Right renal pelvis (tissue), 4 donors: ENCODE data around the gene PANK1. TPM values are rescaled to one million over a fixed set of nuclear protein-coding genes. Genes with fewer than 3 reads are reported as not detected.

ENCODE experiments used
- DNase-seq, 4 donors: peaks; one replicate each; pipeline ENCODE4 v3.0.0-alpha.2; 2013; ENCODE audit warnings: low read depth in 4 of 4, low spot score in 3 of 4, missing footprints in 1 of 4
- polyA plus RNA-seq, 4 donors: library from polyadenylated mRNA; unstranded; fragments of 120-200 nt; gene quantifications; one replicate each; pipeline ENCODE4 v1.2.1, GENCODE V29; 2013; ENCODE audit not compliant: insufficient read length in 4 of 4

Gene PANK1
- 10 to 100 TPM; 43.1 to 55.5 (median 50.8) TPM for polyA plus RNA-seq

DNA sequence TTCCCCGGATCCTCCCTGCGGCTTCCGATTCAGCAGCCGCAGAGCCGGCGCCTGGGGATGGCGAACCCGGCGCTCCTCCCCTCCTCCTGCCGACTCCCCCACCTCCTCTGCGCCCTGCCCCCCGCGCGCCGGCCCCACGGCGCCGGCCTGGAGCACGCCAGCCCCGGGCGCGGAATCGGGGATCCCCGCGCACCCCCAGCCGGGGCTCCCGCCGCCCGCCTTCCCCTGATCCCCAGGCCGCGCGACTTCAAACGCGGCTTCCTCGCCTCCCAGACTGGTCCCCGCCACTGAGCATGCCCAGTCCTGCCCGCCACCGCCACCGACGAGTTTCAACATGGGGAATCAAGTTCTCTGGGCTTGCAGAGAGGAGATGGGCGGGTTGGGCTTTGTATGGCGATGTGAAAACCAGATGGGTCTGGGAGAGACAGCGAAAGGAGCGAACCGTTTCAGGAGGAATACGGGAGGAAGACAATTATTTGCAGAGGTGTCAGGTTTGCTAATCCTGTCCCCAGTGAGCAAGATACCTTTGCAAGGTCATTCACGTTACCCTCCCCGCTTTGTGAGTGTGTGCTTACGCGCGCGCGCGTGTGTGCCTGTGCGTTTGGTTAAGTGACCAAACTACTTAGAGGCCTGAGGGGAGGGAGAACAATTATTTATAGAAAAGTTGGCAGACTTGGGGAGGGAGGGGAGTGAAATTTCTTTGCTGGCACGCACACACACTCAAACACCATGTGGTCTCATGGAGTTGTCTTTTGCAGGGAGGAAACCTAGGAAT lies at the start of gene PANK1:
Gene PANK1 (minus strand): TSS at position 276 of the 775 bp plus-strand sequence. CDS start 351 bp downstream, outside the sequence.
- DNase-seq, result peak in 2 of 4 donors; percentile 48 to 53

DNA sequence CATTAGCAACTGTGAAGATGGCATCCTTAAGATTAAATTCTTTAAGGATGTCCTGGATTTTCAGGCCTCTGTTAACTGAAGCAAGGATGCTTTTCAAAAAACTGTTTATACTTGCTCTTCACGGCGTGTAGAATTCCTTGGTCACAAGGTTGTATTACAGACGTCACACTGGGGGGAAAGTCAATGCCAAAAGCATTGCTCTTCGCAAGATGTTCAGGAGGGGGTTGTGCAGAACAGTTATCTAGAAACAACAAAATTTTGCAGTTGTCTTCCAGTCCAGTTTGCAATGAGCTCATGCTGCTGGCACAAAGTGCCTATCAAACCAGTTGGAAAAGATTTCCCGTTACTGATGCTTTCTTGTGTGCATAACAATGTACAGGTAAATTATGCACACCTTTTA lies 48.1 kb upstream of the PANK1 start:
- DNase-seq, result no peak

DNA sequence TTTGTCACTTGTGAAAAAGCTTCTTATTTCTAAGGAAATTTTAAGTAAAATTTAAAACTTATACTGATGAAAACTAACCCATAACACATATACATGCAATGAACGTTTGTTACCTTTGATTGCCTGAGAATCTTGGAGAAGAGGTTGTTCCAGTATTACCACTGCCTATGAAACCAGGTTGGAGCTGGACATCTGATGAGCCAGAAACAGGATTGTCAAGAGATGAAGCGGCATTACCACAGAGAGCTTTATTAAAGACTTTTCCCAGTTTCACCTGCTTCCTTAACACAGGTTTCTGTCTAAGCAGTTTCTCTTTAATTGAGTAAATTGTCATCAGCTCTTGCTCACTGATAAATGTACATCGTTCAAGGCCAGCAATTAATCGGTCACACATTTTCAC lies 47.4 kb upstream of the PANK1 start:
- DNase-seq, result no peak

DNA sequence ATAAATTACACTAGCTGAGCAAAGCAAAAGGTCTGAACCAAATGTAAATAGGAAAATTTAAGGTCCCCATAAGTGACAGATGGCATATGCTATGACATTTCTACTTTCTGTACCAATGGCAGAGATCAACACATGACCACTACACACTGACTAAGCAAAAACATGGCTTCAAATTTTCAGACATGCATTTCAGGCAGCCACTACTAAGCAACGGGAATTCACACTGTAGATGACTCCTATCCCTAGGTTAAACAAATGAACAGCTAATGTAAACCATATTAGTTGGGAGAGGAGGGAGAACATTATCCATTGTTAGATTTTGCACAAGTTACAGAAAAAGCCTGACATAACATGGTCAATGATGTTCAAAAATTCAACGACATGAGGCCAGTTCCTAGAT lies 45.0 kb upstream of the PANK1 start:
- no peak for DNase-seq

DNA sequence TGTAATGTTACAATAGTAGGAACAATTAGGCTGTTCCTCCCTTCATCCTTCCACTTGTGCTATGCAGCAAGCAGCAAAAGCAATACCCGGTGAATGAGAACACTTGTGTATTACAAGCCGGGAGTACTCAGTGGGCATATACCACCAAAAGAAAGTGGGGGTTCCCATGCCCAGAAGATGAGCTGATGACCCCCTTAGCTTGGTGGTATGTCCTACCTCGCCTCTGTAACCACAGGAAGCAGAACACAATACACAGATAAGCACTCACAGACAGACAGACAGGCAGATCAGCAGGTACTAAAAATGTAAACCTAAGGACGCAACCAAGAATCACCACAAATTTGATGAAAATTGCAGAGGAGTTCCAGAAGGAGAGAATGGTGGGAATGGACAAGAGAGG lies 40.9 kb upstream of the PANK1 start:
- DNase-seq, result no peak

DNA sequence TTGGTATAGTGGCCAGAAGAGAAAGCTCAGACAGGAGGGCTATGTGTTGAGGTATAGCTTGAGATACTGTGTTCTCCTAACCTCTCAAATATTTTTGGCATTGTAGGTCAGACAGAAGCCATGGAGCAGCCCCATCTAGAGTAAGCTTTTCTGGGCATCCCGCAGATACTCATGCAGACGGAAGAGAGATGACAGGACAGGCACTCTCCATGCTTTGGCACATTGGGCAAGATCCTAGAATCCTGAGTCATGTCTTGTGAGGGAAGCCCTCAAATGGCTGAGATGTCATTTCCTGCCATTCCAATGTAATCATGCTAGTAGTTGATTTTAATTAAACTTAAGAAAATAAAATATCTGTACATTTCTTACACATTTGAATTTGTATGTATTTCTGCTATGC lies 39.6 kb upstream of the PANK1 start:
- no peak for DNase-seq

DNA sequence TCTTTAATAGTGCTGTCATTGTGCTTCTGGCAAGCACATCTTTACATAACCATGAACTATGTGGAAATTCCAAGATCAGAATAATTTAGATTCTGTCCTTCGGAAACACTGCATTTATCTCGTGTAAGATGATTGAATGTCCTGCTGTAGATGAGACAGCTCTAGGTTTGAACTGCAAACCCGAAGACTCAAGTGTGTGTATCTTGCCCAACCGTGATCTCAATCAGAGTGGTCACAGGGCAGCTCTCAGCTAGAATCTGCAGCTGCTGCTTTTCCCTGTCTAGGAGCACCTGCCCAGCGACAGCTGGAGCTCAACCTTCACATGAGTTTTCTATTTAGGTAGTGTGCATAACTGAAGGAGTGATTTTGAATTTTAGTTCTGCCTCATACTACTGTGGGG lies 38.8 kb upstream of the PANK1 start:
- no peak for DNase-seq

DNA sequence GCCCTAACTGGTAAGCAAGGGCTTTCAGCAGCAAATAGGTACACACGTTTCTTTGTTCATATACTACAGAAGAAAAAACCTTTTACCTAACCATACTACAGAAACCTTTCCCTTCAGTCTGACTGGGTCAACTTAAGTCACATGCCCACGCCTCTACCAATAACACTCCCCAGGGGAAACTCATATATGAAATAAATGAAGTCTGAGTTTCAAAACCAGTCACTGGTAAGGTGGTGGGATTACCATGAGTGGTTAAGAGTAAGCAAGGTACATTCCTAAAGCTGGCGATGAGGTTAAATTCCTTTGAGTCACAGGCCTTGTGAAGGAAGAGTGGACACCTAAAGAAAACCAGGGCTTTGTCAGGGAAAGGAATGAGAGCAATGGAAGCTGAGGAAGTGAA lies 34.9 kb upstream of the PANK1 start:
- no peak for DNase-seq

DNA sequence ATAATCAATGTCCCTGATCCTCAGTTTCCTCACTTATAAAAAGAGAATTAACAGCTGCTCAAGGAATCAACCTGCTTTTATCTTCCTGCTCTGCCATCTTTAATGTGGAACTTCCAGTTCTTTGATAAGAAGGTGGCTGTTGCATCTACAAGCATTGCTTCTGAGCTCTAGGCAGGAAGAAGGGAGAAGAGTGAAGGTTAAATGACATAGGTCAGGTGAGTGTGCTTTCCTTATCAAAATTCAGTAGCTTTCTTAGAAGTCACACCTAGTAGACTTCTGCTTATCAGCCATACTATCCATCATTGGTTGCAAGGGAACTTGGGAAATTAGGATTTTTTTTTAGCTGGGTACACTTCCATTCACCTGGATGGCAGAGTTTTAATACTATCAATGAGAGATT lies 32.3 kb upstream of the PANK1 start:
- DNase-seq, result no peak

DNA sequence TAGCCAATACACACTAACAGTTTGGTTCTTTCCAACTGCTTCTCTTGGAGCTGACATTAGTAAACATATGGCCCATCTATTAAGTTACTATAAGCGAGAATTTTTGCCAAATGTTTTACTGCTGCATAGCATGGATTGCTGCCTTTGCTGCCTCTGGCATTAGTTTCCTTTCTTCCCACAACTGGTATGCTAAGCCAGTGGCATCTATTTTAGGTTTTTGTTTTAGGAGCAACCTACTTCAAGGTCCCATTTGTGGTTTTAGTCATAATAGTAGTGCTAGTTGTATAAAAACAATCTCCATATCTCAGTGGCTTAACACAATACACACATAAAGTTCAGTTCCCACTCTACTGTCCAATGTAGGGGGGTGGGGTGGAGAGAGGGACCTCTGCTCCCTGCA lies 25.9 kb upstream of the PANK1 start:
- DNase-seq, result no peak

DNA sequence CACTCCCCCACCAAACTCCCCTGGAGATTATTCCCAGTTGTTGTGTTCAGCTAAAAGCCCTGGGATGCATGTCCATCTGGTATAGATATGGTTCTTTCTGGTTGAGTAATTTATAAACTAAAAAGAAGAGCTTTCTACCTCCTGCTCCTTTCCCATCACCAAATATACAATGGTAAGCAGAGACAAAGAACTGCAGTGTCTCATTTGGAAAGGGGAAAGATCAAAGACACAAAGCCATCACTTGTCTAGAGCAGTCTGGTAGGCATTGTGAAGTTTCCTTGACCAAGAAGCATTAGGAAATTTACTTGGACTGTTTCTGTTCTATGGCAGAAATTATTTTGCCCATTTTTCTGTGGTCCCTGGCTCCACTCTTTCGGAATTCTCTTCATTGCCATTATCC lies 24.9 kb upstream of the PANK1 start:
- no peak for DNase-seq

DNA sequence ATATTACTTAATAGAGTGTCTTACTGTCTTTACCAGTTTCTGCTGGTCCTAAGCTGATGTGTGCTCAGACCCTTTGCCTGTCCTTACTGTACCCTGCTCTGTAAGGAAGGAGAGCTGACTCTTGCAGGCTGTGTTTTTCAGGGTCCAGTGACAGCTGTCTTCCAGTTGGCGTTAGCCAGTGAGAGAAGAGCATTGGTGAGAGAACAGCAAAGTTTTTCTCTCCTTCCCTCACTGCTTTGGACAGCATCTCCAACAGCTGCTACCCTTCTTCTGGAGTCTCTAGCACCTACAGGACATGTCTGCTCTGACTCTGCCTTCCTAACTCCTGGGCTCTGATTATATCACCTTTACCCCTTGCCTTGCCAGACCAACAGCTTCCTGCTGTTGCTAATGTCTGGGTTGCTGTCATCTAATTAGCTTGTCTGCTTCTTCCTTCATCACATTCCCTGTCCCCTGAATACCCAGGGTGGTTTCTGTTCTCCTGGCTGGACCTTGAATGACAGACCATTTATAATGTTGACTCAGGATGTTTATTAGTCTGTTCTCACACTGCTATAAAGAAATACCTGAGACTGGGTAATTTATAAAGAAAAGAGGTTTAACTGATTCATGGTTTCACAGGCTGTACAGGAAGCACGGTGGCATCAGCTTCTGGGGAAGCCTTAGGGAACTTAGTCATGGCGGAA lies 23.5 kb upstream of the PANK1 start:
- no peak for DNase-seq

DNA sequence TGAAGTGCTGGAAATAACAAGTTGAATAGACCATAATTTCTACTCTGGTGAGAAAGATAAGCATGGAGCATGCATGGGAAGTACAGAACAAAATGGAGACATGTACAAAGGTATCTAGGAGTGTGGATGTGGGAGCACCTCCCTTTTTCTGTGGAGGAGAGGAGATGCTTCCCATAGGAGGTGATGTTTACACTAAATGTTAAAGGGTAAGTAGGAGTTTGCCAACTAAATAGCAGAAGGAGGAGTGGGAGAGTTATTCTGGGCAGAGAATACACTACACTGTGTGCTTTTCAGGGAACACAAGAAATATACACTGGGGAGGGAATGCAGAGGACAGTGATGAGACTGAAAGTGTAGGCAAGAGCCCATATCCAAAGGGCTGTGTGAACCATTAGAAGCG lies 21.1 kb upstream of the PANK1 start:
- no peak for DNase-seq

DNA sequence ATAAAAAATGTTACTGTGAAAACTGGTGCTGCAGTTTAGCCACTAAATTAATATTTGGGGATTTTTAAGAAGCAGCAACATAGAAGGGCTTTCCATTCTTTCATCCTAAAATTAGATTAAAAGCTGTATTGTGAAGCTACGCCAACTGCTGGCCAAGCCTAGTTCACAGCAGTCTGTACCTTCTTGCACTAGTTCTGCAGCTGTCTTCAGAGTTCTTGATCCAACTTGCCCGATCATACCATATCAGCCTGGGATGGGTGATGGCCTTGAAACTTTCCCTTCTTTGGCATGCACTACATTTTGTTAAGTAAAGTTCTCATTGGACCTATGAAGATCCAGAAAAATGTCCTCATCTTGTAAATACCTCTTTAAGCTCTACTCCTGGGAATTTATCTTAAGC lies 20.3 kb upstream of the PANK1 start:
- no peak for DNase-seq

DNA sequence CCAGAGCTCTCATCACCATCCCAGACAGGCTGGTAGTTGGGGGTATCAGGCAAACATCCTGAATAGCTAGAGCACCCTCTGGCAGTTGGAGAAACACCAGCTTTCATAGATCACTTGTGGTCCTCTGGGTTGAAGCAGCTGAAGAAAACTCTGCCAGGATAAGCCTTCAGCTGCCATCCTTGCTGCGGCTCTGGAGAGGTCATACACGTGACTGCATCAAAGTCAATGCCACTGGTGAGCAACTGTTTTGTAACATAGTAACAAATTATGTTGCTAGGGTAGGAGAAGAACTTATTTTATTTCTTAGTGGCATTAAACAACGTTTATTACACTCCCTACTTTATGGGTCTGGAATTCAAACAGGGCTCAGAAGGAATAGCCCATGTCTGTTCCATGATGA lies 19.2 kb upstream of the PANK1 start:
- no peak for DNase-seq

DNA sequence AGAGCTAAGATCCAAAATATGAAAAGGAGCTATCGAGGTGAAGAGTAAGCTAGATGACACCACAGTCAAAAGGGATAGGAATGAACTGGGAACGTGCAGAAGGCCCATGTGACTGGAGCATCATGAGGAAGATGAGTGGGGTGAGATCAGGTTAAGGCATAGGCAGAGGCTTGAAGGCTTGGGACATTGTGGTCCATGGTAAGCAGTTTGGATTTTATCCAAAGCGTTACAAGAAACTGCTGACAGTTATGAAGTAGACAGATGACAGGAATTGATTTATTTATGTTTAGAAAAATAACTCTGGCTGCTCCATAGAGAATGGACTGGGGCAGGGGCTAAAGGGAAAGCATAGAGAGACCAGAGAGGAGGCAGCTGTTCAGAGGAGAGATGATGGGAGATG lies 18.1 kb upstream of the PANK1 start:
- DNase-seq, result no peak

DNA sequence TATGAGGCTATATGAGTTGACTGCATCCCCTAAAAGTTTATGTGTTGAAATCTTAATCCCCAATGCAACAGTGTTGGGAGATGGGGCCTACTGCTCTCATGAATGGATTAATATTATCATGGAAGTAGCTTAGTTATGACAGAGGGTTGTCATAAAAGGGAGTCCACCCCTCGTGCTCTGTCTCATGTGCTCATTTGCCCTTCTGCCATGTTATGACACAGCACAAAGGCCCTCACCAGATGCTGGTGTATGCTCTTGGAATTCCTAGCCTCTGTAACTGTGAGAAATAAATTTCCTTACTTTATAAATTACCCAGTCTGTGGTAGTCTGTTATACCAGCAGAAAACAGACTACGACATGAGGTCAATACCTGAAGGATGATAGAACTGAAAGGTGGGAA lies 17.6 kb upstream of the PANK1 start:
- DNase-seq, result no peak

DNA sequence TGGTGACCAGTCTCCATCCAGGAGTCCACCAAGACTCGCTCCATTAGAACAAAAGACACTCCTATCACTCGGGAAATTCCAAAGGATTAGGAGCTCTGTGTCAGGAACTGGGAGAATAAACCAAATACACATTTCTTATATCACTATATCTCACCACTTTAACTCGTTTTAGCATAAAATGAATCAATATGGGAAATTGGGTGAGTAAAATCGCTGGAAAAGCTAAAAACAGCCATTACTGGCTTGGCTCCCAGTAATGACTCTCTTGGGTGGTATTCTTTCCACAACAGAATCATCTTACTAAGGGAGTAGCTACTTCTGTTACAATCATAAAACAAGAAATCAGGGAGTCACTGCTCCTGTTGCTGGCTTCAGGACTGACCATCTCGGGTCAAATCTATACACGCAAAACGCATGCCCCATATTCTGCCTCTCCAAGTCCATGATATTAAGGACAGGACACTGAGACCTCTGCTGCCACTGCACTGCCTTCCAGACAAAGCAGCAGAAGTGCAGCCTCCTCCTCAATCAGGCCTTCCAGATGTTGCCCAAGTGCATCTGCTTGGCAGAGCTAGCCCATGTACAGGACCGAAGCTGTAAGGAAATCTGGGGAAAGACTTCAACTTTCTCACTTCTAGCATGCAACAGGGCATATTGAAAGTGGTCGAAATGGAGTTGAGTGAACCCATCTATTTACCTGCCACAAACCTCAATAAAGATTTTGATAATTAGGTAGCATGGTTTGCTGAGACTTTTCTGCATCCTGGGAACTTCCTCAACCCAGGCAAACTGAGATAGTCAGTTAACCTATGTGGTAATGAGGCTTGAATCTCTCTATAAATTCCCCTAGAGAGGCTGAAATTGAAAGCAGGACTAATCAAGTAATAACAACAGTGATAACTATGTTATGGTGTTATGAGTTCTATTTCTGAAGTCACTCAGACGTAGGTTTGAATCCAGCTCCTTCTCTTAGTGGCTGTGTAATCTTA lies 14.4 kb upstream of the PANK1 start:
- no peak for DNase-seq

DNA sequence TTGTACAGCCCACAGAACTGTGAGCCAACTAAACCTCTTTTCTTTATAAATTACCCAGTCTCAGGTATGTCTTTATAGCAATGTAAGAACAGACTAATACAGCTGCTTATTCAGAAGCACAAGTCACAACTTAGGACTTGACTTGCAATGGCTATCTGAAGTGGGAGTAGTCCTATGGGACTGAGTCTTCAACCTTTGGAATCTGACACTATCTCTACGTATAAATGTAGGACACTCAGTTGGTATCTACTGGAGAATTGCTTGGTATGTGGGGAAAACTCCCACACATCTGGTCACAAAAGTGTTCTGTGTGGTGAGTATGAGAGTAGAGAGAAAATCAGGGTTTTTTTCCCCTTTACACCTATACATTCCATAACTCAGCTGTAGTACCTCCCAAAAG lies 12.3 kb upstream of the PANK1 start:
- no peak for DNase-seq

DNA sequence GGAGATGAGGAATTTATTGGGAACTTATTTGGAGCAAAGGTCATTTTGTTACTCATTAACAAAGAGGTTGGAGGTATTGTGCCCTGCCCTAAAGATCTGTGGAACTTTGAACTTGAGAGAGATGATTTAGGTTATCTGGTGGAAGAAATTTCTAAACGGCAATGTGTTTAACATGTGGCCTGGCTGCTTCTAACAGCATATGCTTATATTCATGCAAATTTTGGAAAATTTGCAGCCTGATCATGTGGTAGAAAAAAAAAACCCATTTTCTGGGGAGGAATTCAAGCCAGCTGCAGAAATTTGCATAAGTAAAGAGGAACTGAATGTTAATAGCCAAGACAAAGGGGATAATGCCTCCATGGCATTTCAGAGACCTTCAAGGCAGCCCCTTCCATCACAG lies 10.7 kb upstream of the PANK1 start:
- DNase-seq, result no peak

DNA sequence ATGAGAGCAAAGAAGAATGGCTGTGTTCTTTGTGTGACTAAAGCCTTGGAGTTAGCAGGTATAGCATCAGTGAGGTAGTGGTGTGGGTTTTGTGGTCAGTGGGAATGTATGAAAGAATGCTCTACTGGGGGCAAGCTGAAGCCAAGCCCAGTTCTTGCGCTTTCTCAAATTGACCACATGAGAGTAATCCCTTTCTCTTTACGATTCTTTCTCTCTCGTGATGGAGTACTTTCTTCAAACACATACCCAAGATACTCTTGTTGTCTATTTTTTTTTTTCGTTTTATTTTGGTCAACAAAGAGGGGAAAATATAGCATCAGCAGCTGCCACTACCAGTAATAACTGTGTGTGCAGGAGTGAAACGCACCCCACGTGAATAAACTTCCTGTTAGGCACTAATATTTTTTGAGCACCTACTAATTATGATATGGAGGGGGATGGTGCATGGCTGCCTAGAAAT lies 8.4 kb upstream of the PANK1 start:
- no peak for DNase-seq
